CD4-positive, alpha-beta memory T cell (primary cell): ENCODE data around the gene NCOA6. TPM values are rescaled to one million over a fixed set of nuclear protein-coding genes. Genes with fewer than 3 reads are reported as not detected.

Experiments
- CTCF ChIA-PET: fragments of 350-600 bp; sonication (Branson Sonifier 250); formaldehyde crosslinking; loops from one replicate; lab custom pipeline; 2021; ENCODE audit warnings: inconsistent platforms; ENCODE audit not compliant: partially characterized antibody; lab: Charles Lee
- POLR2A ChIA-PET: fragments of 350-600 bp; sonication (Branson Sonifier 250); formaldehyde crosslinking; loops from one replicate; lab custom pipeline; 2021; ENCODE audit not compliant: partially characterized antibody; lab: Charles Lee
- DNase-seq, 5 donors: peaks; one replicate each; pipeline versions ENCODE4 v3.0.0 to v3.0.0-alpha.2; 2020 to 2022; ENCODE audit warnings: mixed read lengths in 1 of 5
- H3K27ac ChIP-seq: one replicate; pipeline ENCODE4 v1.7.0; 2013; ENCODE audit warnings: low read depth, low read length
- H3K27me3 ChIP-seq: 2 replicates; pipeline ENCODE4 v1.7.0; 2013; ENCODE audit warnings: mild to moderate bottlenecking, low read length, moderate library complexity; ENCODE audit not compliant: insufficient read depth
- H3K36me3 ChIP-seq: 2 replicates; pipeline ENCODE4 v1.7.0; 2013; ENCODE audit warnings: mild to moderate bottlenecking, low read length, moderate library complexity; ENCODE audit not compliant: insufficient read depth
- H3K4me1 ChIP-seq: 2 replicates; pipeline ENCODE4 v1.7.0; 2013; ENCODE audit warnings: mild to moderate bottlenecking, low read length, moderate library complexity; ENCODE audit not compliant: insufficient read depth
- H3K4me3 ChIP-seq, 2 donors: one replicate each; pipeline ENCODE4 v1.7.0; 2013; ENCODE audit warnings: low read length in 2 of 2, mild to moderate bottlenecking in 1 of 2
- H3K9me3 ChIP-seq, 2 donors: one replicate each; pipeline ENCODE4 v1.7.0; 2013; ENCODE audit warnings: low read length in 2 of 2, control low read depth in 1 of 2; ENCODE audit not compliant: control insufficient read depth in 1 of 2
- H3K27ac Mint-ChIP-seq, 7 donors: one replicate each; pipeline ENCODE4 v1.8.0; 2020 to 2021; ENCODE audit warnings: mixed read lengths in 7 of 7, mild to moderate bottlenecking in 6 of 7, inconsistent platforms in 3 of 7, moderate library complexity in 3 of 7
- H3K27me3 Mint-ChIP-seq, 2 donors: one replicate each; pipeline ENCODE4 v1.8.0; 2020 to 2021; ENCODE audit warnings: mixed read lengths in 2 of 2
- H3K36me3 Mint-ChIP-seq, 2 donors: one replicate each; pipeline ENCODE4 v1.8.0; 2020 to 2021; ENCODE audit warnings: mixed read lengths in 2 of 2, inconsistent platforms in 1 of 2, mild to moderate bottlenecking in 1 of 2
- H3K4me1 Mint-ChIP-seq, 4 donors: one replicate each; pipeline ENCODE4 v1.8.0; 2020 to 2021; ENCODE audit warnings: mixed read lengths in 4 of 4, mild to moderate bottlenecking in 1 of 4
- H3K4me3 Mint-ChIP-seq, 8 donors: one replicate each; pipeline ENCODE4 v1.8.0; 2020 to 2021; ENCODE audit warnings: mixed read lengths in 8 of 8, mild to moderate bottlenecking in 7 of 8, moderate library complexity in 6 of 8, inconsistent platforms in 3 of 8
- H3K9me3 Mint-ChIP-seq, 8 donors: one replicate each; pipeline ENCODE4 v1.8.0; 2020 to 2021; ENCODE audit warnings: mixed read lengths in 8 of 8, mild to moderate bottlenecking in 5 of 8, inconsistent platforms in 3 of 8, moderate library complexity in 1 of 8
- intact Hi-C: fragments of 100-400 bp; cut with micrococcal nuclease; formaldehyde crosslinking; loops from one replicate; pipeline ENCODE4 v1.15.1; 2023
- polyA plus RNA-seq, 2 donors: library from polyadenylated mRNA; unstranded; fragments of 300-500 nt; fragmentation: Illumina TruSeq; gene quantifications; one replicate each; pipeline ENCODE4 v1.2.3, GENCODE V29; 2021
- total RNA-seq, 2 experiments: library from RNA; stranded (reverse); gene quantifications; one replicate each; pipeline ENCODE4 v1.2.3, GENCODE V29; 2021

Gene NCOA6
- total and polyA plus RNA-seq, 4 experiments from 2014 or later = 0.60 to 29.9 (median 21.2) TPM

DNA sequence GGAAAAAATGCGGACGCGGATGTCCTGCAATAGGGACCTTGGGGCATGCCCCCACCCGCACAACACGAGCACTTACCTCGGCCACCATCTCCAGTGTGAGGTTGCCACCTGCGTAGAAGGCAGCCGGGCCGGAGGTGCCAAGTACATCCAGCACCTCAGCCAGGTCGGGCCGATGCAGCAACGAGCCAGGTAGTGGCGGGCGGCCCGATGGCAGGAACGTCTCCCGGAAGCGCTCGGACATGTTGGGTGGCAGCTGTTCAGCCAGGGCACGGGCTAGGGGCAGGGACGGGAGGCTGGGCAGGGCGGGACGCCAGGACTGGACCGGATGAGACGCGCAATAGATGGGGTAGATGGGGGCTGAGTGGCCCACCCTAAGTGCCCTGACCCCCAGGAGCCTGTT lies 33.9 kb upstream of the NCOA6 start:
- H3K36me3 Mint-ChIP-seq = peaks cover 37 to 48% of the 10 kb centered on the region in 2 donors
- H3K4me3 ChIP-seq = no peak overlapping the region
- ChIA-PET CTCF (no interaction called here), POLR2A (interaction anchor here (0.8 kb wide), 1 partner anchor 13 kb away, joined by 3 read pairs; no protein-coding TSS in a partner anchor)
- peaks cover 9% of the 10 kb centered on the region for H3K36me3 ChIP-seq
- no peak overlapping the region for H3K27ac ChIP-seq
- H3K9me3 Mint-ChIP-seq = no peaks in the 10 kb centered on the region
- H3K9me3 ChIP-seq = no peaks in the 10 kb centered on the region
- no peaks in the 10 kb centered on the region for H3K27me3 ChIP-seq
- H3K4me3 Mint-ChIP-seq = no peak overlapping the region
- intact Hi-C loops = no loop called here
- no peak overlapping the region for H3K27ac Mint-ChIP-seq
- DNase-seq = no peak
- H3K27me3 Mint-ChIP-seq = no peaks in the 10 kb centered on the region
- H3K4me1 Mint-ChIP-seq = peaks cover 0 to 3% (median 0%) of the 10 kb centered on the region in 4 donors
- no peaks in the 10 kb centered on the region for H3K4me1 ChIP-seq

DNA sequence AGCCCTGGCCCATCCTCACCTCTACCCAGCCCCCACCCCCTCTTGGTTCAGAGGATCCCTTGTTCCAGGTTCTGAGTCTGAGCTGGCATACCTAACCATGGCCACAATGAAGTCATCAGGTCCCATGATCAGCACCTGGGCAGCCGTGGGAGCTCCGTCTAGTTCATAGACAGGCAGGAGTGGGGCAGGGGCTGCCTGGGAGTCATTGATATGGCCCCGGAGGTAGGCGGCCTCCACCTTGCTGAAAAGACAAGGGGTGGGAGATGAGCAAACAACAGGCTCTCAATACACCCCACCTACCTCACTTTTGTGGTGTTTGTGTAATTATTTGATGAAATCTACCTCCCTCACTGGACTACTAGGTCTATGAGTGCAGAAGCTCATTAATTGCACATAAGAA lies 26.8 kb upstream of the NCOA6 start:
- no peaks in the 10 kb centered on the region for H3K27me3 Mint-ChIP-seq
- no peaks in the 10 kb centered on the region for H3K4me1 Mint-ChIP-seq
- ChIA-PET CTCF (interaction anchor here (1.3 kb wide), 1 partner anchor 16 kb away, joined by 3 read pairs; no protein-coding TSS in a partner anchor), POLR2A (no interaction called here)
- no peaks in the 10 kb centered on the region for H3K4me1 ChIP-seq
- H3K9me3 Mint-ChIP-seq = no peaks in the 10 kb centered on the region
- H3K4me3 Mint-ChIP-seq = no peak overlapping the region
- H3K4me3 ChIP-seq = no peak overlapping the region
- no peaks in the 10 kb centered on the region for H3K9me3 ChIP-seq
- peaks cover 28 to 36% of the 10 kb centered on the region in 2 donors for H3K36me3 Mint-ChIP-seq
- intact Hi-C loops = no loop called here
- no peak overlapping the region for H3K27ac ChIP-seq
- DNase-seq = no peak
- no peaks in the 10 kb centered on the region for H3K27me3 ChIP-seq
- H3K27ac Mint-ChIP-seq = no peak overlapping the region
- peaks cover 6% of the 10 kb centered on the region for H3K36me3 ChIP-seq

DNA sequence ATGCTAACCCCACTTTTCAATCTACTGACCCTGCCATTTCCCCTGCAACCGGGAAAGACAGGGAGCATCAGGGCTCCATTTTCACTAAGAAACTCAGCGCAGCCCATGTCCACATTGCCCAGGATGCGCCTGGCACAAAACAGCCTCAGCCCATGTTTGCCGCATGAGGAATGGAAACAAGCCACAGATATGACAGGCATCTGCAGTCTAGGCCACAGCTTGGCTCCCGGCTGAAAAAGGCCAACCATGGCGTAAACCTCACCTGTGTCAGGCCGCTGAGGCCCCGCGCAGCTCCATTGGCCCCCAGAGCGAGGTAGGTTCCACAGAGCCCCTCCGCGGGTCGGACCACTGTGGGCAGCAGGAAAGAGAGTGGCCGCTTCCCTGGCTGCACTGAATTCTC lies 25.5 kb upstream of the NCOA6 start:
- Histone ChIP-seq H3K9me3 (no peaks in the 10 kb centered on the region), H3K27me3 (no peaks in the 10 kb centered on the region), H3K4me1 (no peaks in the 10 kb centered on the region), H3K27ac (no peak overlapping the region), H3K4me3 (no peak overlapping the region), H3K36me3 (peaks cover 6% of the 10 kb centered on the region)
- intact Hi-C loops = no loop called here
- Mint-ChIP-seq H3K9me3 (no peaks in the 10 kb centered on the region), H3K27ac (no peak overlapping the region), H3K4me1 (no peaks in the 10 kb centered on the region), H3K4me3 (no peak overlapping the region), H3K27me3 (no peaks in the 10 kb centered on the region), H3K36me3 (peaks cover 34 to 36% of the 10 kb centered on the region in 2 donors)
- no peak for DNase-seq
- ChIA-PET CTCF (no interaction called here), POLR2A (no interaction called here)

DNA sequence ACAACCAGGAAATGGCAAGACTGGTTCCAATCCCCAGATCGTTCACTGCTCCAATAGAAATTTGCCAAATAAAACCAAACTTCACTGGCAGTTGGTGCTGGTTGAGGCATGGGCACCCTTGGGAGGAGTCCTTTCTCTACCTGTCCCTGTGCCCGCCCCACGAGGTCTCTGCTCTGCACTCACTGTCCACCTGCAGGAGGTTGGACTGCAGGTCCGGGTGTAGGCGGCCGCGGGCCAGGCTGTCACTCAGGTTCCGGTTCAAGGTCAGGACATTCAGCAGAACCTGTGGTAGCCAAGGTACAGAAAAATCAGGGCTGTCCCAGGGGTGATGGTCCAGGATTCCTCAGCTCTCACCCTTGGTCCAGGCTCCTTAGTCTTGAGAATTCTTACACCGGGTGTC lies 24.3 kb upstream of the NCOA6 start:
- intact Hi-C loops = no loop called here
- Mint-ChIP-seq H3K9me3 (no peaks in the 10 kb centered on the region), H3K36me3 (peaks cover 27 to 31% of the 10 kb centered on the region in 2 donors), H3K4me1 (no peaks in the 10 kb centered on the region), H3K4me3 (no peak overlapping the region), H3K27ac (no peak overlapping the region), H3K27me3 (no peaks in the 10 kb centered on the region)
- Histone ChIP-seq H3K4me3 (no peak overlapping the region), H3K4me1 (no peaks in the 10 kb centered on the region), H3K9me3 (no peaks in the 10 kb centered on the region), H3K36me3 (peaks cover under 1% of the 10 kb centered on the region), H3K27ac (no peak overlapping the region), H3K27me3 (no peaks in the 10 kb centered on the region)
- no peak for DNase-seq
- ChIA-PET CTCF (interaction anchor here (0.8 kb wide), 1 partner anchor 80 kb away, joined by 4 read pairs; no protein-coding TSS in a partner anchor), POLR2A (no interaction called here)

DNA sequence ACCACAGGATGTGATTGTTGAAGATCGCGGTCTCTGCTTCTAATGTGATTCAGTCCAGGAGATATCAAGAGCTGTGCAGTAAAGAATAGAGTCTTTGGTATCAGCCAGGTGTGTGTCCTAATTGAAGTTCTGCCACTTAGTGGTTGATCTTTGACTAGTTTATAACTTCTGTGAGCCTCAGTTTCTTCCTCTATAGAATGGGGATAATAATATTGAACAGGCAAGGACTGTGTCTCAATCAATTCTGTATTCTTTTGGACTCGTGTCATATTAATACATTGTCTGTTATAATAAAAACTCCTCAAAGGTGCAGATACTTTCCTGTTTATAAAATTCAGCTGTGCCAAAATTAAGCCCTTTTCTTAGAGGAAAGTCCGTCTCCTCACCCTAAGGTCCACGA lies 23.1 kb upstream of the NCOA6 start:
- Mint-ChIP-seq H3K27ac (no peak overlapping the region), H3K36me3 (peaks cover 24 to 30% of the 10 kb centered on the region in 2 donors), H3K4me1 (no peaks in the 10 kb centered on the region), H3K4me3 (no peak overlapping the region), H3K27me3 (no peaks in the 10 kb centered on the region), H3K9me3 (no peaks in the 10 kb centered on the region)
- DNase-seq = no peak
- intact Hi-C loops = no loop called here
- Histone ChIP-seq H3K36me3 (no peaks in the 10 kb centered on the region), H3K4me1 (no peaks in the 10 kb centered on the region), H3K4me3 (no peak overlapping the region), H3K27ac (no peak overlapping the region), H3K9me3 (no peaks in the 10 kb centered on the region), H3K27me3 (no peaks in the 10 kb centered on the region)
- ChIA-PET CTCF (interaction anchor here (1.9 kb wide), 1 partner anchor 13 kb away, joined by 11 read pairs; no protein-coding TSS in a partner anchor), POLR2A (no interaction called here)

DNA sequence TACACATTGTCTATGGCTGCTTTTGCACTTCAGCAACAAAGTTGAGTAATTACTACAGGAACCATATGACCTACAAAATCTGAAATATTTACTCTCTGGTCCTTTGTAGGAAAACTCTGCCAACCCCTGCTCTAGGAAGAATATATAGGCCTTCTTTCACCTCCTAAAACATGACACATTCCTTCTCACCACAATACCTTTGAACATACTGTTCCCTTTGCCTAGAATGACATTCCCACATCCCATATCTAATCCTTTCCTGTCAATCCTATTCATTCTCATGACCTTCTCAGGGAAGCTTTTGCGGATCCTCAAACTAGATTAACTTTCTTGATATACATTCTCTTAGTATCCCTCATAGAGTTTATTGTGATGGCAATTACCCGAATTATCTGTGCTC lies 18.0 kb upstream of the NCOA6 start:
- intact Hi-C loops = no loop called here
- POLR2A ChIA-PET = no interaction called here
- Histone ChIP-seq H3K27ac (no peak overlapping the region), H3K36me3 (no peaks in the 10 kb centered on the region), H3K4me1 (no peaks in the 10 kb centered on the region), H3K4me3 (no peak overlapping the region), H3K27me3 (no peaks in the 10 kb centered on the region), H3K9me3 (no peaks in the 10 kb centered on the region)
- no peak overlapping the region for H3K27ac Mint-ChIP-seq
- DNase-seq = no peak
- CTCF ChIA-PET = no interaction called here
- H3K4me1 Mint-ChIP-seq = no peaks in the 10 kb centered on the region
- no peak overlapping the region for H3K4me3 Mint-ChIP-seq
- no peaks in the 10 kb centered on the region for H3K9me3 Mint-ChIP-seq
- H3K36me3 Mint-ChIP-seq = peaks cover 6 to 11% of the 10 kb centered on the region in 2 donors
- H3K27me3 Mint-ChIP-seq = peaks cover 0 to 4% of the 10 kb centered on the region in 2 donors

DNA sequence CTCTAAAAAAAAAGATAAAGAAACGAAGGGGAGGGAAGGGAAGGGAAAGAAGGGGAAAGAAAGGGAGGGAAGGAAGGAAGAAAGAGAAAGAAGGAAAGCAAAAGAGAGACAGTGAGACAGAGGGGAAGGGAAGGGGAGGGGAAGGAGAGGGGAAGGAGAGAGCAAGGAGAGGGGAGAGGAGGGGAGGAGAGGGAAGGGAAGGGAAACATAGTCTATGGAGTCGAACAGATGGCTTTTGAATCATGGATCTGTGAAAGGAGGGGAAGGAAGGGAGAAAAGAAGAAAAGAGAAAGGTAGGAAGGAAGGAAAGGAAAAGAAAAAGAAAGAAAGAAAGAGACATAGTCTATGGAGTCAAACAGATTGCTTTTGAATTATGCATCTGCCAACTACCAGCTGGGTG lies 16.7 kb upstream of the NCOA6 start:
- ChIA-PET CTCF (interaction anchor here (0.5 to 1.6 kb wide), 2 partner anchors 9 to 18 kb away, joined by 3 to 4 read pairs; no protein-coding TSS in a partner anchor), POLR2A (no interaction called here)
- Mint-ChIP-seq H3K9me3 (no peaks in the 10 kb centered on the region), H3K4me3 (no peak overlapping the region), H3K4me1 (no peaks in the 10 kb centered on the region), H3K36me3 (peaks cover 2 to 7% of the 10 kb centered on the region in 2 donors), H3K27ac (no peak overlapping the region), H3K27me3 (peaks cover 0 to 4% of the 10 kb centered on the region in 2 donors)
- no peaks in the 10 kb centered on the region for H3K9me3 ChIP-seq
- no peak overlapping the region for H3K27ac ChIP-seq
- H3K36me3 ChIP-seq = no peaks in the 10 kb centered on the region
- no peak for DNase-seq
- H3K4me3 ChIP-seq = no peak overlapping the region
- no peaks in the 10 kb centered on the region for H3K4me1 ChIP-seq
- intact Hi-C loops = no loop called here
- no peaks in the 10 kb centered on the region for H3K27me3 ChIP-seq
